ENCODE data around the gene PRKCH. TPM values are rescaled to one million over a fixed set of nuclear protein-coding genes. Genes with fewer than 3 reads are reported as not detected.

PRKCH gene
- total RNA-seq, 1 donor from 2014 or later: 43.0 TPM

GRCh38 chr14:61530296-61530695 lies 208.9 kb downstream of the PRKCH start:
- no peak overlapping the region for H3K27ac ChIP-seq

GRCh38 chr14:61530896-61531295 lies 209.5 kb downstream of the PRKCH start:
- TF ChIP-seq POLR2AphosphoS5 (IDR thresholded peaks at IDR 0.05; ENCODE audit: insufficient read depth in 1 of 2, low read depth in 1 of 2): no peak
- no peak for TF ChIP-seq POLR2A (IDR thresholded peaks at IDR 0.05)
- no peak for TF ChIP-seq CTCF (IDR thresholded peaks at IDR 0.05)
- Histone ChIP-seq H3K36me3 (peaks cover 0 to 3% of the 10 kb centered on the region in 2 donors), H3K27ac (no peak overlapping the region), H3K9me3 (no peaks in the 10 kb centered on the region), H3K4me3 (no peak overlapping the region), H3K27me3 (no peaks in the 10 kb centered on the region), H3K4me1 (peaks cover 44% of the 10 kb centered on the region)
- no peak for DNase-seq (ENCODE audit: extremely low spot score in 2 of 2)
- intact Hi-C loops (cut with DNase I): no loop called here

More at GRCh38 chr14:61530296-61530695, 208.9 kb downstream of the PRKCH start:
- Histone ChIP-seq H3K4me1 (peaks cover 49% of the 10 kb centered on the region), H3K36me3 (peaks cover 0 to 3% of the 10 kb centered on the region in 2 donors), H3K27me3 (no peaks in the 10 kb centered on the region), H3K4me3 (no peak overlapping the region), H3K9me3 (no peaks in the 10 kb centered on the region)
- intact Hi-C loops (cut with DNase I): no loop called here
- TF ChIP-seq POLR2AphosphoS5 (IDR thresholded peaks at IDR 0.05; ENCODE audit: insufficient read depth in 1 of 2, low read depth in 1 of 2): no peak
- no peak for DNase-seq (ENCODE audit: extremely low spot score in 2 of 2)

GRCh38 chr14:61531465-61532122 lies 210.2 kb downstream of the PRKCH start:
- intact Hi-C loops (cut with DNase I): no loop called here
- Histone ChIP-seq H3K4me1 (peaks cover 43% of the 10 kb centered on the region), H3K27me3 (no peaks in the 10 kb centered on the region), H3K36me3 (peaks cover 0 to 3% of the 10 kb centered on the region in 2 donors), H3K4me3 (no peak overlapping the region), H3K27ac (no peak overlapping the region), H3K9me3 (no peaks in the 10 kb centered on the region)
- TF ChIP-seq CTCF (IDR thresholded peaks at IDR 0.05) (no peak), POLR2A (IDR thresholded peaks at IDR 0.05) (no peak), POLR2AphosphoS5 (IDR thresholded peaks at IDR 0.05; ENCODE audit: insufficient read depth in 1 of 2, low read depth in 1 of 2) (no peak)
- no peak for DNase-seq (ENCODE audit: extremely low spot score in 2 of 2)

- Histone ChIP-seq H3K27ac (no peak overlapping the region), H3K9me3 (no peaks in the 10 kb centered on the region), H3K27me3 (no peaks in the 10 kb centered on the region), H3K4me1 (peaks cover 43% of the 10 kb centered on the region), H3K36me3 (peaks cover 0 to 3% of the 10 kb centered on the region in 2 donors), H3K4me3 (no peak overlapping the region)
- TF ChIP-seq POLR2A (IDR thresholded peaks at IDR 0.05) (no peak), POLR2AphosphoS5 (IDR thresholded peaks at IDR 0.05; ENCODE audit: insufficient read depth in 1 of 2, low read depth in 1 of 2) (no peak), CTCF (IDR thresholded peaks at IDR 0.05) (no peak)
- intact Hi-C loops (cut with DNase I): no loop called here
- DNase-seq (ENCODE audit: extremely low spot score in 2 of 2): no peak
These were observed 210.7 kb downstream of the PRKCH start for GRCh38 chr14:61532123-61532505.

- H3K4me3 ChIP-seq: no peak overlapping the region
- no peak for DNase-seq (ENCODE audit: extremely low spot score in 2 of 2)
- H3K36me3 ChIP-seq: peaks cover 0 to 3% of the 10 kb centered on the region in 2 donors
- H3K9me3 ChIP-seq: no peaks in the 10 kb centered on the region
- no peak for TF ChIP-seq CTCF (IDR thresholded peaks at IDR 0.05)
- no peak for TF ChIP-seq POLR2AphosphoS5 (IDR thresholded peaks at IDR 0.05; ENCODE audit: insufficient read depth in 1 of 2, low read depth in 1 of 2)
- TF ChIP-seq POLR2A (IDR thresholded peaks at IDR 0.05): no peak
- peaks cover 41% of the 10 kb centered on the region for H3K4me1 ChIP-seq
- H3K27me3 ChIP-seq: no peaks in the 10 kb centered on the region
- intact Hi-C loops (cut with DNase I): no loop called here
- no peak overlapping the region for H3K27ac ChIP-seq
These were observed 211.4 kb downstream of the PRKCH start for GRCh38 chr14:61532763-61533162.
